ENCODE data around the gene UBE2R2.

- no peak for TF ChIP-seq CTCF (IDR thresholded peaks at IDR 0.05; ENCODE audit: low read depth, low read length)
- TF ChIP-seq POLR2A (IDR thresholded peaks at IDR 0.05; ENCODE audit: extremely low read depth, insufficient read length): no peak
Measured at GRCh38 chr9:33942471-33943083, 125.6 kb downstream of the UBE2R2 start.
